Erythroblast (primary cell): ENCODE data around the gene SHISA8.
"Not testable (repeated sequence)": the region's sequence is repeated elsewhere in the genome, so short reads cannot be mapped to it uniquely, and the experiment has no call there.

Experiments
- DNase-seq, 2 experiments: peaks; one replicate each; lab custom pipeline; 2025; lab: John Stamatoyannopoulos, UW
- GATA1 ChIP-seq: IDR thresholded peaks from 2 replicates; pipeline ENCODE4 v1.6.1; 2011; ENCODE audit warnings: low read depth, mild to moderate bottlenecking, control low read depth, low read length, moderate library complexity
- POLR2A ChIP-seq: IDR thresholded peaks from 2 replicates; pipeline ENCODE4 v1.6.1; 2011; ENCODE audit warnings: mild to moderate bottlenecking, low read length

Gene SHISA8

GRCh38 chr22:41915035-41915785 is at the start of gene SHISA8:
SHISA8 (minus strand) TSS chr22:41915074; CDS start chr22:41914667, 407 bp downstream.
- no peak for DNase-seq
- TF ChIP-seq POLR2A = no peak
- TF ChIP-seq GATA1 = no peak

- no peak for DNase-seq
- no peak for TF ChIP-seq GATA1
- TF ChIP-seq POLR2A = no peak
Measured at GRCh38 chr22:41964112-41964491, 49.2 kb upstream of the SHISA8 start.

- DNase-seq = no peak
- TF ChIP-seq POLR2A = no peak
- no peak for TF ChIP-seq GATA1
Measured at GRCh38 chr22:41963453-41964111, 48.7 kb upstream of the SHISA8 start.

GRCh38 chr22:41957941-41958556 is 43.2 kb upstream of the SHISA8 start:
- no peak for TF ChIP-seq GATA1
- no peak for TF ChIP-seq POLR2A
- DNase-seq = no peak

GRCh38 chr22:41952713-41953112 is 37.8 kb upstream of the SHISA8 start:
- DNase-seq = no peak
- TF ChIP-seq POLR2A (no peak), GATA1 (no peak)

- no peak for DNase-seq
- TF ChIP-seq POLR2A (no peak), GATA1 (no peak)
Measured at GRCh38 chr22:41951898-41952474, 37.1 kb upstream of the SHISA8 start, which contains the start of gene SMIM45. SMIM45 (plus strand) TSS chr22:41952150.

GRCh38 chr22:41949297-41949965 is 34.6 kb upstream of the SHISA8 start:
- no peak for DNase-seq
- TF ChIP-seq GATA1 = no peak
- TF ChIP-seq POLR2A = no peak

GRCh38 chr22:41948928-41949296 is 34.0 kb upstream of the SHISA8 start:
- not testable (repeated sequence) for DNase-seq

GRCh38 chr22:41948142-41948541 is 33.3 kb upstream of the SHISA8 start:
- TF ChIP-seq GATA1 (no peak), POLR2A (no peak)
- DNase-seq = no peak

GRCh38 chr22:41947424-41948080 is 32.7 kb upstream of the SHISA8 start:
- TF ChIP-seq GATA1 (no peak), POLR2A (no peak)
- DNase-seq = no peak

- DNase-seq = peak; percentile 96 to 97
- TF ChIP-seq GATA1 = no peak
- TF ChIP-seq POLR2A = peak; percentile 84
Measured at GRCh38 chr22:41946629-41947423, 32.0 kb upstream of the SHISA8 start, which contains the start of gene CENPM. CENPM (minus strand) TSS chr22:41947152; CDS start chr22:41947076, 76 bp downstream.

GRCh38 chr22:41943661-41944209 is 28.9 kb upstream of the SHISA8 start:
- TF ChIP-seq GATA1 (no peak), POLR2A (no peak)
- DNase-seq = no peak
